Measurements from ENCODE around the gene FOXP2. TPM values are rescaled to one million over a fixed set of nuclear protein-coding genes. Genes with fewer than 3 reads are reported as not detected.
"Not testable (repeated sequence)": the region's sequence is repeated elsewhere in the genome, so short reads cannot be mapped to it uniquely, and the experiment has no call there.

FOXP2 gene
- total RNA-seq, 8 experiments from 2014 or later = 1.1 to 10.3 (median 6.7) TPM

GRCh38 chr7:114580963-114581362 is 166.3 kb downstream of the FOXP2 start:
- H3K4me1 ChIP-seq (replicated peaks in 1 of 2); H3K4me3 ChIP-seq; ATAC-seq (replicated peaks in 6 of 8); H3K27ac ChIP-seq; in situ Hi-C loops (cut with MboI; ENCODE audit: low pct_unique_long_range_greater_than_20kb in 2 of 9, low sequenced_read_pairs in 9 of 9, unreplicated experiment in 9 of 9): not testable (repeated sequence)
- 75 to 100% (median 92%) methylated on average over 1 to 3 of the region's 3 CpGs; no CpG with 5 or more reads in 2 of the 10 experiments for WGBS, 10 experiments

- Histone ChIP-seq H3K4me1 (replicated peaks in 1 of 2) (no peaks in the 10 kb centered on the region), H3K4me3 (no peak overlapping the region), H3K27ac (no peak overlapping the region)
- in situ Hi-C loops (cut with MboI; ENCODE audit: low pct_unique_long_range_greater_than_20kb in 2 of 9, low sequenced_read_pairs in 9 of 9, unreplicated experiment in 9 of 9) = no loop called here
- ATAC-seq (replicated peaks in 6 of 8) = no peak
- WGBS, 10 experiments = 40 to 100% (median 100%) methylated on average over 1 of the region's 1 CpG; no CpG with 5 or more reads in 2 of the 10 experiments
Observed at GRCh38 chr7:114588506-114588905, 173.9 kb downstream of the FOXP2 start.

GRCh38 chr7:114589436-114589835 is 174.8 kb downstream of the FOXP2 start:
- in situ Hi-C loops (cut with MboI; ENCODE audit: low pct_unique_long_range_greater_than_20kb in 2 of 9, low sequenced_read_pairs in 9 of 9, unreplicated experiment in 9 of 9) = no loop called here
- H3K4me3 ChIP-seq = no peak overlapping the region
- peak in 2 of 8 experiments; percentile 29 to 37 for ATAC-seq (replicated peaks in 6 of 8)
- H3K27ac ChIP-seq = no peak overlapping the region
- H3K4me1 ChIP-seq (replicated peaks in 1 of 2) = no peaks in the 10 kb centered on the region

GRCh38 chr7:114590298-114590697 is 175.7 kb downstream of the FOXP2 start:
- peak in 1 of 8 experiments; percentile 18 for ATAC-seq (replicated peaks in 6 of 8)
- Histone ChIP-seq H3K4me1 (replicated peaks in 1 of 2) (no peaks in the 10 kb centered on the region), H3K4me3 (no peak overlapping the region), H3K27ac (no peak overlapping the region)
- WGBS, 10 experiments = 40 to 100% (median 67%) methylated on average over 1 to 2 of the region's 2 CpGs; no CpG with 5 or more reads in 3 of the 10 experiments
- in situ Hi-C loops (cut with MboI; ENCODE audit: low pct_unique_long_range_greater_than_20kb in 2 of 9, low sequenced_read_pairs in 9 of 9, unreplicated experiment in 9 of 9) = no loop called here

DNA sequence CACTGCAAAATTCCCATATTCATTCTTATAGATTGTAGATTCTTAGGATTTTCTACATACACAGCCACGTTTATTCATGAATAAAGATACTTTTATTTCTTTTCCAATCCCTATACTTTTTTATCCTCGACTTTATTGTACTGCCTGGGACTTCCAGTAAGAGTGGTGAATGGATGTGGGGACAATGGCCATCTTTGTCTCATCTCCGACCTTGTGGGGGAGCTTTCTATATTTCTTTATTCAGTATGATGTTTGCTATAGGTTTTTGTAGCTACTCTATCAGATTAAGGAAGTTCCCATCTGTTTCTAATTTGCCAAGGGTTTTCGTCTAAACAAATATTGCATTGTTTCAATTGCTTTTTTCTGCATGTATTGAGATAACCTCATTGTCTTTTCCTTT is 184.3 kb downstream of the FOXP2 start:
- 21 to 100% (median 62%) methylated on average over 1 to 4 of the region's 4 CpGs for WGBS, 10 experiments
- no peak for ATAC-seq (replicated peaks in 6 of 8)

GRCh38 chr7:114606100-114606499 is 191.5 kb downstream of the FOXP2 start:
- no peaks in the 10 kb centered on the region for H3K4me1 ChIP-seq (replicated peaks in 1 of 2)
- H3K4me3 ChIP-seq = no peak overlapping the region
- WGBS, 10 experiments = 58 to 100% (median 86%) methylated on average over 1 to 2 of the region's 2 CpGs; no CpG with 5 or more reads in 1 of the 10 experiments
- in situ Hi-C loops (cut with MboI; ENCODE audit: low pct_unique_long_range_greater_than_20kb in 2 of 9, low sequenced_read_pairs in 9 of 9, unreplicated experiment in 9 of 9) = no loop called here
- no peak for ATAC-seq (replicated peaks in 6 of 8)
- H3K27ac ChIP-seq = no peak overlapping the region

More for the DNA sequence above, 184.3 kb downstream of the FOXP2 start:
- no peak overlapping the region for H3K4me3 ChIP-seq
- no peak overlapping the region for H3K27ac ChIP-seq
- in situ Hi-C loops (cut with MboI; ENCODE audit: low pct_unique_long_range_greater_than_20kb in 2 of 9, low sequenced_read_pairs in 9 of 9, unreplicated experiment in 9 of 9) = no loop called here
- H3K4me1 ChIP-seq (replicated peaks in 1 of 2) = no peaks in the 10 kb centered on the region

- 90 to 100% (median 98%) methylated on average over 2 to 11 of the region's 11 CpGs; no CpG with 5 or more reads in 1 of the 10 experiments for WGBS, 10 experiments
- H3K4me1 ChIP-seq (replicated peaks in 1 of 2); H3K4me3 ChIP-seq; in situ Hi-C loops (cut with MboI; ENCODE audit: low pct_unique_long_range_greater_than_20kb in 2 of 9, low sequenced_read_pairs in 9 of 9, unreplicated experiment in 9 of 9); H3K27ac ChIP-seq; ATAC-seq (replicated peaks in 6 of 8): not testable (repeated sequence)
Observed at GRCh38 chr7:114608822-114609221, 194.2 kb downstream of the FOXP2 start.

GRCh38 chr7:114620208-114620607 is 205.6 kb downstream of the FOXP2 start:
- 35 to 79% (median 71%) methylated on average over 1 to 3 of the region's 3 CpGs; no CpG with 5 or more reads in 2 of the 10 experiments for WGBS, 10 experiments
- no peak overlapping the region for H3K4me3 ChIP-seq
- in situ Hi-C loops (cut with MboI; ENCODE audit: low pct_unique_long_range_greater_than_20kb in 2 of 9, low sequenced_read_pairs in 9 of 9, unreplicated experiment in 9 of 9) = no loop called here
- peaks cover 5 to 44% of the 10 kb centered on the region in 2 donors for H3K4me1 ChIP-seq (replicated peaks in 1 of 2)
- peak in 5 of 8 experiments; percentile 70 to 88 (median 85) for ATAC-seq (replicated peaks in 6 of 8)
- no peak overlapping the region for H3K27ac ChIP-seq

DNA sequence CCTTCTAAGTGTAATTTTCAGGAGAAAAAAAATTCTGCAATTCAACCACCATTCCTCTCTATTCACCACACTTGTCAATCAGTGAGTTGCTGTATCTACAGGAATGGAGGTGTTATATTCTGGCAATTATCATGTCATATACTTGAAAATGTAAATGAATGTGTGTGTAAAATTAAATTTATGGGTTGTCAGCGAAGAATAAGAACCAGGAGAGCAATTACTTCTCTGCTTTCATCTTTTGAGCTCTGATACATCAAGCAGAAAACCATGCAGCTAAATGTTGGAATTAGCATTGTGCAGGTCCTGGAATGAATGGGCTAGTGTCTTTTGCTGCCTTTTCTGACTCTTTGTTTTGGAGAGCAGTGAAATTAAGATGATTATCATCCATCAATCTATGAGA is 207.6 kb downstream of the FOXP2 start:
- Histone ChIP-seq H3K4me1 (replicated peaks in 1 of 2) (peaks cover 5 to 44% of the 10 kb centered on the region in 2 donors), H3K4me3 (no peak overlapping the region), H3K27ac (no peak overlapping the region)
- peak in 4 of 8 experiments; percentile 51 to 71 (median 67) for ATAC-seq (replicated peaks in 6 of 8)
- in situ Hi-C loops (cut with MboI; ENCODE audit: low pct_unique_long_range_greater_than_20kb in 2 of 9, low sequenced_read_pairs in 9 of 9, unreplicated experiment in 9 of 9) = no loop called here
- 40 to 100% (median 71%) methylated on average over 1 of the region's 1 CpG; no CpG with 5 or more reads in 2 of the 10 experiments for WGBS, 10 experiments

DNA sequence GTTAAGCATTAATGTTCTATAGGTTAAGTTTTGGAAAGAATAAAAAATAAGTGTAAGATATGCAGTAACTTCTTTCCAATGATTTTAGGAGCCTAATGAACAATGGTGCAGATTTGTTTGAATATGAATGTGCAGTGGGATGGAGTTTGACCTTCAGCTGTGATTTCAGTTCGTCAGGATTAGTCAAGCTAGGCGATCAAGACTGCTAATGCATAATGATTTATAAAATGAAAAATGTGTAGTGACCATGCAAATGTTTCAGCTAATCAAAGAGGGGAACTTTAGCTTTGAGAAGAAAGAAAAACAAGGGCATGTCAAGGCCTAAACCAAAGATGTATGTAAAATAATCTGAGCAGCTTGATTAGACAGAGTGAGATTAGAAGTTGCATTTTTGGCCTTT is 208.5 kb downstream of the FOXP2 start:
- H3K4me1 ChIP-seq (replicated peaks in 1 of 2) = peaks cover 5 to 44% of the 10 kb centered on the region in 2 donors
- in situ Hi-C loops (cut with MboI; ENCODE audit: low pct_unique_long_range_greater_than_20kb in 2 of 9, low sequenced_read_pairs in 9 of 9, unreplicated experiment in 9 of 9) = no loop called here
- 20 to 61% (median 36%) methylated on average over 1 to 2 of the region's 2 CpGs; no CpG with 5 or more reads in 1 of the 10 experiments for WGBS, 10 experiments
- H3K4me3 ChIP-seq = no peak overlapping the region
- H3K27ac ChIP-seq = no peak overlapping the region
- no peak for ATAC-seq (replicated peaks in 6 of 8)

GRCh38 chr7:114627231-114627630 is 212.6 kb downstream of the FOXP2 start:
- peaks cover 12 to 36% of the 10 kb centered on the region in 2 donors for H3K4me1 ChIP-seq (replicated peaks in 1 of 2)
- no peak for ATAC-seq (replicated peaks in 6 of 8)
- in situ Hi-C loops (cut with MboI; ENCODE audit: low pct_unique_long_range_greater_than_20kb in 2 of 9, low sequenced_read_pairs in 9 of 9, unreplicated experiment in 9 of 9) = no loop called here
- H3K27ac ChIP-seq = no peak overlapping the region
- 58 to 100% (median 87%) methylated on average over 2 to 3 of the region's 3 CpGs; no CpG with 5 or more reads in 1 of the 10 experiments for whole genome bisulfite sequencing, 10 experiments
- H3K4me3 ChIP-seq = no peak overlapping the region

DNA sequence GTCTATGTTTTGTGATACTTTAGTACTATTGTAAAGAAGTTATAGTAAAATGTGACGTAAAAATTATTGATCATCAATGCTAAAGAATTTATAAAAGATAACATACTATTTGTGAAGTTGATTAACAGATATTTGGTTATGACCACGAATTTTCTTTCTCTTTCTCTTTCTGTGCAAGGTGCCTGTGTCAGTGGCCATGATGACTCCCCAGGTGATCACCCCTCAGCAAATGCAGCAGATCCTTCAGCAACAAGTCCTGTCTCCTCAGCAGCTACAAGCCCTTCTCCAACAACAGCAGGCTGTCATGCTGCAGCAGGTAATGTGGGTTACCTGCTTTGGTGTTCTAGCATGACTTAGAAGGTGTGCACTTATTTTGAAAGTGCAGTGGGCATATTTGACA is 213.7 kb downstream of the FOXP2 start:
- Histone ChIP-seq H3K4me1 (replicated peaks in 1 of 2) (peaks cover 12 to 25% of the 10 kb centered on the region in 2 donors), H3K4me3 (no peak overlapping the region), H3K27ac (no peak overlapping the region)
- ATAC-seq (replicated peaks in 6 of 8) = no peak
- in situ Hi-C loops (cut with MboI; ENCODE audit: low pct_unique_long_range_greater_than_20kb in 2 of 9, low sequenced_read_pairs in 9 of 9, unreplicated experiment in 9 of 9) = no loop called here
- 39 to 100% (median 73%) methylated on average over 1 to 2 of the region's 2 CpGs for WGBS, 10 experiments

GRCh38 chr7:114629762-114630161 is 215.1 kb downstream of the FOXP2 start:
- Histone ChIP-seq H3K4me1 (replicated peaks in 1 of 2) (peaks cover 10 to 19% of the 10 kb centered on the region in 2 donors), H3K4me3 (no peak overlapping the region), H3K27ac (no peak overlapping the region)
- 20 to 100% (median 42%) methylated on average over 1 to 3 of the region's 3 CpGs; no CpG with 5 or more reads in 4 of the 10 experiments for WGBS, 10 experiments
- ATAC-seq (replicated peaks in 6 of 8) = no peak
- in situ Hi-C loops (cut with MboI; ENCODE audit: low pct_unique_long_range_greater_than_20kb in 2 of 9, low sequenced_read_pairs in 9 of 9, unreplicated experiment in 9 of 9) = no loop called here

Measured in motor neuron (in vitro differentiated cells).